Measurements from ENCODE around the gene KRT86. TPM values are rescaled to one million over a fixed set of nuclear protein-coding genes. Genes with fewer than 3 reads are reported as not detected.

KRT86 gene
- total and polyA plus RNA-seq, 9 of the 15 experiments (the other 6 are each of a cell fraction or from before 2014, with no cell fraction given): not detected

DNA sequence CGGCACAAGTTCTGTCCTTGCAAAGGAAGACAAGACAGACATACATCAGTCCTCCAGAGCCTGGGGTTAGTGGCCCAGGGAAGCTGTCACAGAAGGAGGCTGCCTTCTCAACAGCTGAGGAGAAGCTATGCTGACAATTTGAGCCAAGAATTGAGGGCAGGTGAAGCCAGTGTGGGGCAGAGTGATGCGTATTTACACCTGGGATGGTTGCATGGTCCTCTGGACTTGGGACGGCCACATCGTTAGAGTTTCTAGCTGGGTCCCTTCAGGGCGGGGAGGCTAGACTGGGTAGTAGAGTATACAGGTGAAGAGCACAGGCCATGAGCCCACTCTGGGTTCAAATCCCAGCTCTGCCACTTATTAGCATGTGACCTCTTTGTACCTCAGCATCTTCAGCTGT is 76.3 kb downstream of the KRT86 start:
- Histone ChIP-seq H3K36me3 (ENCODE audit: control insufficient read depth, insufficient read depth, low read length) (no peaks in the 10 kb centered on the region), H3K9me1 (ENCODE audit: control insufficient read depth, insufficient read depth, low read length) (peaks cover 3% of the 10 kb centered on the region), H3K27me3 (ENCODE audit: control insufficient read depth in 2 of 2, insufficient read depth in 2 of 2, low read length in 2 of 2) (peaks cover 11 to 47% of the 10 kb centered on the region in 2 experiments; a peak in 3 of 5 replicates), H3K4me3 (no peak overlapping the region), H3K4me2 (ENCODE audit: insufficient read depth, low read length) (no peak overlapping the region), H3K9ac (ENCODE audit: insufficient read depth in 1 of 2, low read depth in 2 of 2, low read length in 2 of 2) (no peak overlapping the region), H2AFZ (ENCODE audit: low read depth, low read length) (no peak overlapping the region), H3K9me3 (replicated peaks; ENCODE audit: control insufficient read depth, insufficient read depth, low read depth, low read length) (no peaks in the 10 kb centered on the region), H3K79me2 (ENCODE audit: control insufficient read depth, insufficient read depth, low read length) (no peaks in the 10 kb centered on the region), H4K20me1 (replicated peaks; ENCODE audit: control insufficient read depth, insufficient read depth, low read length) (no peaks in the 10 kb centered on the region), H3K4me1 (replicated peaks in 1 of 2; ENCODE audit: control insufficient read depth in 2 of 2, insufficient read depth in 2 of 2, low read length in 2 of 2) (no peaks in the 10 kb centered on the region), H3K27ac (ENCODE audit: extremely low read depth, low read depth, low read length) (no peak overlapping the region)
- intact Hi-C loops (cut with micrococcal nuclease) (no loop called here), in situ Hi-C loops (cut with MboI) (no loop called here)
- ChIA-PET POLR2A (no interaction called here), CTCF (ENCODE audit: low intra/inter-chr PET ratio) (no interaction called here)
- FAIRE-seq: no peak
- BruUV-seq (replicated peaks): no TSS peak
- no peak for DNase-seq (ENCODE audit: extremely low read depth in 1 of 4, low spot score in 3 of 4)
- WGBS (ENCODE audit: insufficient coverage, low coverage, missing lambda C conversion rate): 2% methylated on average over 5 of the region's 5 CpGs
- no peak for ATAC-seq
- TF ChIP-seq THRAP3 (IDR thresholded peaks at IDR 0.05; ENCODE audit: borderline replicate concordance) (no peak), L3MBTL2 (IDR thresholded peaks at IDR 0.05) (no peak), KLF6 (CRISPR knock-in tag; IDR thresholded peaks at IDR 0.05; ENCODE audit: borderline replicate concordance) (no peak), PHB2 (IDR thresholded peaks at IDR 0.05; ENCODE audit: low read depth) (no peak), DMBX1 (CRISPR knock-in tag; IDR thresholded peaks at IDR 0.05; ENCODE audit: borderline replicate concordance) (no peak), HDAC3 (IDR thresholded peaks at IDR 0.05; ENCODE audit: borderline replicate concordance, partially characterized antibody) (no peak), IFI16 (CRISPR knock-in tag; IDR thresholded peaks at IDR 0.05) (no peak), HCFC1 (IDR thresholded peaks at IDR 0.05; ENCODE audit: low read depth, low read length) (no peak), SIRT6 (IDR thresholded peaks at IDR 0.05; ENCODE audit: low read depth, low read length) (no peak)
